NCI-H2107 treated with DMSO at 0.1 percent for 48 hours (cell line): ENCODE measurements around the gene PPM1D.
"Not testable (repeated sequence)": the region's sequence is repeated elsewhere in the genome, so short reads cannot be mapped to it uniquely, and the experiment has no call there.

Source experiments
- DNase-seq: peaks from one replicate; lab custom pipeline; 2025; ENCODE audit not compliant: unreplicated experiment; lab: John Stamatoyannopoulos, UW

PPM1D gene

DNA sequence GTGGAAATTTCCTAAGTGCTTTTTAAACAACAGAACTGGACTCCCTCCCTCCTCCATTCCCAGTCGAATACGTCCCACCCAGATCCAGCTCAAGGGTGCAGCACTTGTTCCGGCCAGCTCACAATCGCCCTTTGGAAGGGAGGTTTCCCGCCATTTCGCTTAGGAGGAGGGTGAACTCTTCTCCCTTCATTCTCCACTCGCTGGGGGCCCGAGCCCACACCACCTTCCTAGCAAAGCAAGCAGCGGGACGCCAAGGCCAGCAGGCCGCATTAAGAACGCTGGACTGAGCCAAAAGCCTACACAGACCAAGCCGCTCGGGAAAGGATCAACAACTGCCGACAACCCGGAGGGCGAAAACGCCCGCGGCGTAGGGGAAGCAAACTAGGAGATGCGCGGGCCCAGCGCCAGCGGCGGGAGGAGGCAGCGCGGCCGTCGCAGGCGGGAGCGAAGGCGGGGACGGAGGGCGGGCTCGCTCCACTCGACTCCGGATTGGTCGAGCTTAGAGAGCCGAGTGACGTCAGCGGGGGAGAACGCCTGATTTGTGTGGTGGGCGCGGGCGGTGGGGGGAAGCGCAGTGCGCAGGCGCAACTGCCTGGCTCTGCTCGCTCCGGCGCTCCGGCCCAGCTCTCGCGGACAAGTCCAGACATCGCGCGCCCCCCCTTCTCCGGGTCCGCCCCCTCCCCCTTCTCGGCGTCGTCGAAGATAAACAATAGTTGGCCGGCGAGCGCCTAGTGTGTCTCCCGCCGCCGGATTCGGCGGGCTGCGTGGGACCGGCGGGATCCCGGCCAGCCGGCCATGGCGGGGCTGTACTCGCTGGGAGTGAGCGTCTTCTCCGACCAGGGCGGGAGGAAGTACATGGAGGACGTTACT lies at the start of gene PPM1D:
Gene PPM1D (plus strand): TSS at position 574 of the 870 bp plus-strand sequence. CDS start 222 bp downstream, at position 796.
- DNase-seq, result peak; percentile 92

DNA sequence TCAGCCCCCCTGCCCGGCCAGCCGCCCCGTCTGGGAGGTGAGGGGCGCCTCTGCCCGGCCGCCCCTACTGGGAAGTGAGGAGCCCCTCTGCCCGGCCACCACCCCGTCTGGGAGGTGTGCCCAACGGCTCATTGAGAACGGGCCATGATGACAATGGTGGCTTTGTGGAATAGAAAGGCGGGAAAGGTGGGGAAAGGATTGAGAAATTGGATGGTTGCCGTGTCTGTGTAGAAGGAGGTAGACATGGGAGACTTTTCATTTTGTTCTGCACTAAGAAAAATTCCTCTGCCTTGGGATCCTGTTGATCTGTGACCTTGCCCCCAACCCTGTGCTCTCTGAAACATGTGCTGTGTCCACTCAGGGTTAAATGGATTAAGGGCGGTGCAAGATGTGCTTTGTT lies 47.7 kb upstream of the PPM1D start:
- not testable (repeated sequence) for DNase-seq

DNA sequence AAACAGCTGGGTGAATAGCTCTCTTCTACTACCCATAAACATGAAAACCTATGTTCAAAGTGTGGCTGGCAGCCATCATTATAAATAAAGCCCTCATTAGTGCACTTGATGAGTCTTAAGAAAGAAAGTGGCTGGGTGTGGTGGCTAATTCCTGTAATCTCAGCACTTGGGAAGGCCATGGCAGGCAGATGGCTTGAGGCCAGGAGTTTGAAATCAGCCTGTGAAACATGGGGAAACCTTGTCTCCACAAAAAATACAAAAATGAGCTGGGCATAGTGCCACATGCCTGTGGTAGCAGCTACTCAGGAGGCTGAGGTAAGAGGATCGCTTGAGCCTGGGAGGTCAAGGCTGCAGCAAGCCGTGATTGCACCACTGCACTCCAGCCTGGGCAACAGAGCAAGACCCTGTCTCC lies 45.6 kb upstream of the PPM1D start:
- DNase-seq, result no peak

DNA sequence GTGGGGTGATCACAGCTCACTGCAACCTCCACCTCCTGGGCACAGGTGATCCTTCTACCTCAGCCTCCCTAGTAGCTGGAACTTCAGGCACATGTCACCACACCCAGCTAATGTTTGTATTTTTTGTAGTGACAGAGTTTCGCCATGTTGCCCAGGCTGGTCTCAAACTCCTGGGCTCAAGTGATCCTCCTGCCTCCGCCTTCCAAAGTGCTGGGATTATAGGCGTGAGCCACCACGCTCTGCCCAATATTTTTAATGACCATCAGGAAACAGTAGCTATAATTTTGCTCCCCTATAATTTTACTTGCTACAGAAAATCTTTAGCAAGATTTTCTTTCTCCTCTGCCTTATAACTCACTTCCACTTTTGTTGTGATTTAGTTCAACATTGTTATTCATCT lies 44.2 kb upstream of the PPM1D start:
- DNase-seq, result no peak

DNA sequence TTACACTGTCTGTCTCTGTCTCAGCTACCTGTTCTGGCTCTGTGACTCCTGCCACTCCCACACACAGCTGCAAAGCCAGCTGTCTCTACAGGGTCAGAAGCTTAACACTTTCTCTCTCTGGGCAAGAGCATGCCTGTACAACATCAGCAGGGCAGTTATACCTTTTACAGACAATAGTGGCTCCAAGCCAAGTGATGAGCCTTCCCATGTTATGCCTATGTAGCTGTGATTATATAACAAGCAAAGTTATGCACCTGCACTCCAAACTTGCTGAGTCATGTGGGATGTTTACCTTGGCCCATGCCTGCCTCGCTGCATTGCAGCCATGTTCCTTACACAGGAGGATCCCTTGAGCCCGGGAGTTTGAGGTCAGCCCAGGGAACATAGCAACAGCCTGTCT lies 42.2 kb upstream of the PPM1D start:
- DNase-seq, result no peak

DNA sequence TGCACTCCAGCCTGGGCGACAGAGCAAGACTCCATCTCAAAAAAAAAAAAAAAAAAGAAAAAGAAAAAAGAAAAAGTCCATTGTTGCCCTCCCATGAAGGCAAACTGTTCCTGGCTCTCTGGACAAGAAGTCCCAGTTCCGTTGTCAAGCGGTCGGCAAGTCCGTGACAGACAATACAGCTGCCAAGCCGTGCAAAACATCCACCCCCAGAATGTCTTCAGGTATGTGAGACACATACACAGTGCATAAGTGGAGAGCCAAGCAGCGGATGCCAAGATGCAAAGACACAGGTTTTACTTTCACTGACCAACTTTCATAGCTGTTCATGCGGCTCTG lies 40.4 kb upstream of the PPM1D start:
- no peak for DNase-seq

DNA sequence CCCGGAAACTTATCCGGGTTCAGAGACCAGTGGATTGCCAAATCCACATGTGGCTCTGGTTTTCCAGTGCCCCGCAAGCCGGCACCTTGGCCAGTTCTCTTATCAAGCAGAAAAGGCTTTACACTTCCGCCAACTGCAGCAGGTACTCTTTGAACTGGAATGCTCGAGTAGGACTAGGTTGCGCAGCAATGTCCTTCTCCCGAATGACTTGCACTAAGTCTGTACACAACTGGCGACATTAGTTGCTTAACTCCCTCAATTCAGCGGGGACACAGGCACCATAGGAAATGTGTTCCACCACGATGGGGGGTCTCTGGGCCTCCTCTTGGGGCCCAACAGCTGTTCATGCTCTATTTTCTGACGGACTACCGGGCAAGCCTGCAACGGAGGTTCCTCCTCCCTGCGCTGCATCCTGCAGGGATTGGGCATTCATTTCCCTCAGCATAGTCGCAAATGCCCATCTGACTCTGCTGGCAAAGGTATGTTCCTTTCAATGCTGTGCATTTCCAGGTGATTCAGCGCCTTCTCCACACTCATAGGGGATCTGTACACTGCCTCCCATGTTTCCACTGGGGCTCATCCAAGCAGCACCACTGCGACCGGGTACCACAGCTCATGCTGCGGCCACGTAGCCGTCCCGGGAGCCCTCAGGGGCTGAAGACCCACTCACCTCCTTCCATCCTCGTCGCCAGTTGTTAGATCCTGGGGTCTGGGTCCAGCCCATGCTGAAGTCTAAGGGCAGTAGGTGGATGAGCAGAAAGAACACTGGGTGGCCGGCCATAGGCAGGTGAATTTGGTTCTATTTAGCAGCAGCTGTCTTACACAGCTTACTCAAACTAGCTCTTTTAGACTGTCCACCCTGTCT lies 39.8 kb upstream of the PPM1D start:
- DNase-seq, result no peak

DNA sequence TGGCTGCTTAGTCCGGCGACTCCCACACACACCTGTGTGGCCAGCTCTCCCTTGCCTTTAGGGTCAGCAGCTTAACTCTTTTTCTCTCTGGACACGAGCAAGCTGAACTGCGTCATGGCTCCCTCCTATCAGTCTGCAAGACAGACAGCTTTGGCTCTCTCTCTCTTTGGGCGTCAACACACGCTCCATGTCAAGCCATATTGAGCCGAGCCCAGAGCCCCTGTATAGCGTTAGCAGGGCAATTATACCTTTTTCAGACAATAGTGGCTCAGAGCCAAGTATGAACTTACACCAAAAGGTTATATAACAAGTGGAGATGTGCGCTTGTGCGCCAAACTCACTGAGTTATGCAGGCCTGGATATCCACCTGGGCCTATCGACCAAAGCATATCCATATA lies 39.1 kb upstream of the PPM1D start:
- DNase-seq, result no peak

DNA sequence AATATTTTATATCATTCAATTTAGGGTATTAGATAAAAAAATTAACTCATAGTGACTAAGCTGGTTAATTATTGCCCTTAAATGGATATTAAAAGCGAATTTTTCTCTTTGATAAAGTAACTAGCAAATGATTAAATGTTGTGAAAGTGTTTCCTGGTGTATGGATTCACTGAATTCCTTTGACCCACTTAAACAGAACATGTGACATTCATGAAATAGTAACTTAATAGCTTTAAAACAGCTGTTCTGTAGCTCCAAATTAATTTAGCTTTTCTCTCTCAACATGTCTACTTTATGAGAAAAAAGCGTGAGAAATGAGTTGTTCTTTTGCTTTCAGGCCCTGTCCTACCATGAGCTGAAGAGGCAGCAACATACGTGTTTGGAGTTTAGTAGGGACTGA lies 37.6 kb upstream of the PPM1D start:
- no peak for DNase-seq

DNA sequence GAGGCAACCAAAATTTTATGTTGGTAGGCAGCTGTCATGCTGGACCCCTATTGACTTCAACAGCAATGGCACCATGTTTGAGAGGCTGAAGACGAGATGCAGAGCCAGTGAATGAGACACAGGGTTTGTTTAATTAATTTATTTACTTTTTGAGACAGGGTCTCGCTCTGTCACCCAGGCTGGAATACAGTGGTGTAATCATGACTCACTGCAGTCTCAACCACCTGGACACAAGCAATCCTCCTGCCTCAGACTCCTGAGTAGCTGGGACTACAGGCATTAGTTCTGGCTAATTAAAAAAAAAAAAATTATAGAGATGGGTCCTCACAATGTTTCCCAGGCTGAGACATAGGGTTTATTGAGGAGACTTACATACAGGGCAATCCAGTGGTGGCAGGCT lies 36.2 kb upstream of the PPM1D start:
- DNase-seq, result no peak

DNA sequence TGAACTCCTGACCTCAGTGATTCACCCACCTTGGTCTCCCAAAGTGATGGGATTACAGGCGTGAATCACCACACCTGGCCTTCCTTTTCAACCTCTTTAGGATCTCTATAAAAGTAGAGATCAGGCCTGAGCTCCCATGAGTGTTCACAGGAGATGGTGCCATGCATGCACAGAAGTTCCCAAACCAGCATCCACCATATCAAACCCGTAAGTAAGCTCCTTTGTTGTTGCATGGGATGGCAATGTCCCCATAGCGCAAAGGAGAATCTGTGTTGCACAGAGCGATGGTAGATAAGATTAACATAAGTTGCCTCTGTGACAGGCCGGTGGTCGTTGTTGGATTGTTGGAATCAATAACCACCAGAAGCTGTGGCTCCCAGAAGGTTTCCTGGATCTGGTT lies 34.8 kb upstream of the PPM1D start:
- DNase-seq, result no peak

DNA sequence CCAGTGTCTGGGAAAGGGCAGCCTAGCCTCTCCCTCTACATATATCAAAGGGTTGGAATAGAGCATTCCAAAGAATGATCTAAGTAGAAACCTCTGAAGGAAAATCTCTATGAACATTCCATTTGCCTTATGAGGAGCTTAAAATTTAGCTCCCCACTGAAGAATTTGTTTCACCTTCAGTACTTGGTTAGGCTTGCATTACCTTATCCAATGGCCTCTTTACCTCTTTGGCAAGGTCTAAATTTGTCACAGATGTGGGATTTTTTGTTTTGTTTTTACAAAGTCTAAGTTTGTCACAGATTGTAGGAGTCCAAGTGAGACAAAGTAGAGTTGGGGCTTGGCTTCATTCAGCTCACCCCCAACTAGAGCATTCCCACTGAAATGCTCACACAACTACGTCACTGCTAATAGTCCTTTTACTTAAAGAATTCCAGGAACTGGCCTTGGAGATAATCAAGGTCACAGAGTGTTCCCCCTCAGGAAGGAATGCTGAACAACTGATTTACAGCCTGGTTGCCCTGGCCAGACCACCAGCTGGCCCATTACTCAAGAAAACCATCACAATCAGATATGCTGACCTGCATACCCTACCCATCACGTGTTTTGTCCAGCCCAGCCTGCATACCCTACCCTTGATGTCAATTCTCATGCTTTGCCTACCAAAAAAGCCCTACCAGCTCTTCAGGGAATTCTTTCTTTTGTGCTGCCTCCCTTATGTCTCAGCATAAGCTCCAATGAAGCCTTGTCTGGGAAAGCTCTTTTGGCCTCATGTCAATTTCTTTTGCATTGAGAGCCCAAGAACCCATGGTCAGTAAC lies 26.5 kb upstream of the PPM1D start:
- DNase-seq, result no peak

DNA sequence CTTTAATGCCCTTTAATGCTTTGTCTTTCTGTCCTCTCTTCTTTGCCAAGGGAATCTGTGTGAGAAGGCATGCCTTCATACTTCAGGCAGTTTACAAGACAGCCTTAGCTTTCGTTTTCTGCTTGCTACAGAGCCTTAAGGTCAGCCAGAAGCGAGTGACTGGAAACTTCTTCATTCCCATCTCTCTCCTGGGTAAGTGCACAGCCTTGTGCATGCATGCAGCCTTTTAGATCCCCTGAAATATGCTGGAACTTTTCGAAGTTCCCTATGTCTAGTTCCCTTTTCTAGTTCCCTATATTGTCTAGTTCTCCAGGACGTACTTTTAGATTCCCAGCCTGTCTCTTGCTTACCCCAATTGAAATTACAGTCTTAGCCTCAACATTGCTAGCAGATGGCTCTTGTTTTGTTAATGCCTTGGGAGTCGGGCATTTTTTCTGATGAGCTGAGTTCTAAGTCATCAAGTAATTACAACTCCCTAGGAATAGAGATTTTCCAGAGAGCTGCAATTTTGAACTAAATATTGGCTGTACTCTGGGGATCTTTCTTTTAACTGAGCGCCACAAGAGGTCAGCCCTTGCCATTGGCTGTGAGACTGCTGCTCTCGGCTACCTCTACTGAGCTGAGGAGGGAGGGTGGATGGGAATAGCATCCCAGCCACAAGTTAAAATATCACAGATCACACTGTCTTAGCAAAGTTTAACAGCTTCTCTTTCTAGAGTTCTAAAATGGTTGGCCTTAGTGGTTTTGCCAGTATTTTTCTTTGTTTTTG lies 22.7 kb upstream of the PPM1D start:
- no peak for DNase-seq

DNA sequence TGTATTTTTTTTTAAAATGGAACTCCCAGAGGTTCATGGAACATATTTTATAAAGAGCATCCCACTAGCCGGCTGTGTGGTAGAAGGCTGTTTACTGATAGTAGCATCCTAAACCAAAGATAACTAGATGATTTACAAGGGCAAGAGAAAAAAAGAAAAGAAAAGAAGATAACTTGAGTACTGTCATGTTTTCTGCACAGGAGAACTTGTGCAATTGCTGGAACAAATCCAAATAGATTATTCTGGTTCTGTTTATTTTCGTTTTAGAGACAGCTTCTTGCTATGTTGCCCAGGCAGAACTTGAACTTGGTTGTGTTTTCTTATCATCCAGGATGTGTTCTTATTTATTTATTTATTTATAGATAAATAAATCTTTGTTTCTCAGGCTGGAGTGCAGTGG lies 20.9 kb upstream of the PPM1D start:
- DNase-seq, result no peak

DNA sequence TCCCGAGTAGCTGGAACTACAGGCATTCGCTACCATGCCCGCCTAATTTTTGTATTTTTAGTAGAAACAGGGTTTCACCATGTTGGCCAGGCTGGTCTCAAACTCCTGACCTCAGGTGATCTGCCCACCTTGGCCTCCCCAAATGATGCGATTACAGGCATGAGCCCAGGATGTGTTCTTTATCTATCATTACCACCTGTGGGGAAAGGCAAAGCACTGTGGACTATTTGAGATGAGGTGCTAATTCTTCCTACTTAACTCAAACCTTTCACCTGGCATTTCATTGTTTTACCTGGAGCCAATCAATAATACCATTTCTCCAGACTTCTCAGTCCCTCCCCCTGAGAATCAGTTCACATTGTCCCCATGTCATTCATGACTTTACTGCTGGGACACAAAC lies 20.4 kb upstream of the PPM1D start:
- no peak for DNase-seq

DNA sequence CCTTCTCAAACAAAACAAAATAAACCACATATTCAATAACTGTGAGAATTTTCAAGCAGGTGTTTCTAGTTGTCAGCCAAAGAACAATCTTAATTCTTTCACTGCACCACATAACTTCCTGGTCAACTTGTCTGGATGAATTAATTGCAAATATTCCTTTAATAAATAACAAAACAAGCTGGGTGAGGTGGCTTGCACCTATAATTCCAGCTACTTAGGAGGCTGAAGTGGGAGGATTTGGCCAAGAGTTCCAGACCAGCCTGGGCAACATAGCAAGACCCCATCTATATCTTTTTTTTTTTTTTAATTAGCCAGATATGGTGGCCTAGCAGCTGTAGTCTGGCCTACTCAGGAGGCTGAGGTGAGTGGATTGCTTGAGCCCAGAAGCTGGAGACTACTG lies 17.0 kb upstream of the PPM1D start:
- no peak for DNase-seq

DNA sequence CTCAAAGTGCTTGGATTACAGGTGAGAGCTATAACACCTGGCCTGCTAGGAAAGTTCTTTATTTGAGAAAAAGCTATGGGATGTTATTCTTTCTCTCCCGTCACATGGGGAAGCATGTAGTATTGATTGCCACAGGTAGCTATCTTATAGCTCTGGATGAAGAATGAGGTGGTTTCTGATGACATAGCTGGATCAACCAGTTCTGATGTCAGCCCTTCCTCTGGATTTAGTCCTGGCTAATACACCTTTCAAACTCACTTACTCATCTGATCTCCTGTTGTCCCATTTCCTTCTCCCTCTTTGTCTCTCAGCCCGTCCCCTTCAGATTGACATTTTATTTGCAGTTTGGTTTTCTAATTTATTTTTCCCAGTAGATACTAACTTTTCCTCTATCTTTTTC lies 14.1 kb upstream of the PPM1D start:
- DNase-seq, result no peak

DNA sequence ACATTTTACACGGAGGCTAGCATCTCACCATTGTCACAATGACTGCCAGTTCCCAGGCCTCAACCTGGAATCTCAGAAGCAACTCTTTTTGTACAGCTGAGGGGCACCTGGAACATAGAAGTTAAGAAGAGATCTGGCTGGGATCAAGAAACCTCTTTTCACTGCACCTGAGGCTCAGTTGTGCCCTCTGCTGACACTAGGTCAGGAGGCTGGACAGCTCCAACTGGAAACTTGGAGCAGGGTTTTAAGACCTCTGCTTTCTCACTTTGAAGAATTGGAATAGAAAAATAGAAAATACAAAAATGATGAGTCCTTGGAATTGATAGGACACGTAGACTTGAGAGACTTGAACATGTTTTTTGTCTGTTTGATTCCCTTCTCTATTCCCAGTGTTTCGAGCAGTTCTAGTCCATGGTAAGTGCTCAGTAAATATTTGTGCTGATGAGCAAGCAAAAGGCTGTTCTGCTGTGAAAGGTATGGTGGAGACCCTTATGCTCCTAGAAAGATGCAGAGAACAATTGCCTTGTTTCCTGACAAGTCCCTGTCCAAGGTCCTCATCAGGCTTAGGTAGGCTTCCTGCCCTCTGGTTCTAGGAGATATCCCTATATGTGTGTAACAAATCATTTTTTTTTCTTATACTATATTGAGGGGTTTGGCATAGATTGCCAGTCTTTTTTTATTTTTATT lies 13.6 kb upstream of the PPM1D start:
- DNase-seq, result no peak

DNA sequence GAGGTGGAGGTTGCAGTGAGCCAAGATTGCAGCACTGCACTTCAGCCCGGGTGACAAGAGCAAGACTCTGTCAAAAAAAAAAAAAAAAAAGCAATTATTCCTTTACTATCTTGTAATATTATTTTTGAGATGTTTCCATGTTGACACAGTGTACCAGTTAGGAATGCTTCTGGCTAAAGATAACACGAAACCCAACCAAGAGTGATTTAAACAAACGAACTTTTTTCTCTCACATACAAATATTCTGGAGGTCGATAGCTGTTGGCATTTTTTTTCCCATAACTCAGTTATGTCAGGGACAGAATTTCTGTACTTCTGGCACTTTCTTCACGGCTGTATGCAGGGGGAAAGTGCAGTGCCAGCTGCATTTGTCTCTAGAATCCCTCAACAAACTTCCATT lies 9.9 kb upstream of the PPM1D start:
- DNase-seq, result no peak

DNA sequence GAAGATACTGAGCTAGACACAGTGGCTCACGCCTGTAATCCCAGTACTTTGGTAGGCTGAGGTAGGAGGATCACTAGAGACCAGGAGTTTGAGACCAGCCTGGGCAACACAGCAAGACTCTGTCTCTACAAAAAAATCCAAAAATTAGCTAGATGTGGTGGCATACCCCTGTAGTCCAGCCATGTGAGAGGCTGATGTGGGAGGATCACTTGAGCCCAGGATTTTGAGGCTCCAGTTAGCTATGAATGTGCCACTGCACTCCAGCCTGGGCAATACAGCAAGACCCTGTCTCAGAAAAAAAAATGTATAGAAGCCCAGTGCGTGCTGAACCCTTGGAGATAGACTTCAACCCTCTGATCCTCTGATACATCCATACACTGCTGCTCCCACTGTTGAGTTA lies 7.2 kb upstream of the PPM1D start:
- no peak for DNase-seq
